Measurements from ENCODE around the gene NTMT1. TPM values are rescaled to one million over a fixed set of nuclear protein-coding genes. Genes with fewer than 3 reads are reported as not detected.
A peak's percentile ranks its signal among the peaks of the same experiment; 100 is the strongest.

The NTMT1 gene
- total and polyA plus RNA-seq, 9 of the 15 experiments (the other 6 are each of a cell fraction or from before 2014, with no cell fraction given) = 42.1 to 116 (median 74.7) TPM

DNA sequence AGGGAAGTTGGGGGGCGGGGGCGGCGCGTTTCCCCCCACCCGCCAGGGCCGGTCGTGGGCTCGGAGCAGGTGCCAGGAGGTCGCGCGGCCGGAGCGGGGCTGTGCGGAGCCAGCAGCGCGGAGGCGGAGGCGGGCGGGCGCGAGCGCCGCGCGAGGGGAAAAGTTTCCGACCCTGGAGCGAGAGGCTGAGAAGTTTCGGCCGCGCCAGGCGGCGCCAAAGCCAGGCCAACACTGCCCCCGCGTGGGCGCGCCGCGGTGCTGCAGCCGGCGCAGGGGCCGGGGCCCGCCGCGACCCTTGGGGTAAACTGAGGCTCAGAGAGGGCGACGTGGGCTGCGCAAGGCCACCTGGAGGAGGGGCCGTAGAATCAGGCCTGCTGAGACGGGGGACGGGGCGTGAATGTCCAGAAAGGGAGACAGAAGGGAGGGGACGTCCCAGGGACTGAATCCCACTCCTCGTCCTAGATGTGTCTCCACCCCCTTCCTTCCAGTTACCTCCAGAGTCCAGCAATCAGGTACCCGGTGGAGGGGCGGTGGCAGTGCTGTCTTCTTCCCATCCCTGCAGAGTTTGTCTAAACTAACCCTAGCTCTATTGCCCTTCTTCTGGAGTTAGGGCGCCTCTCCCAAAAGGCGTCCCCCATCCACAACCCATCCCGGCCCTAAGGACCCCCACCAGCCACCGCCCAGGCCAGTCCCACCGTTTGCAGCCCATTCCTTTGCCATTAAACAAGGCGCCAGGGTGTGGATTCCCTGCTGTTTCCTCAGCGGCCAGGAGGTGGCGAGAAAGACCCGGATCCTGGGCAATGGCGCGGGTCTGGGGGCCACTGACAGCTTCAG is 15.3 kb upstream of the NTMT1 start (continued):
- TF ChIP-seq BDP1 (IDR thresholded peaks at IDR 0.05; ENCODE audit: insufficient read depth, insufficient read length) (no peak), ZNF398 (CRISPR knock-in tag; IDR thresholded peaks at IDR 0.05) (no peak), ZKSCAN3 (CRISPR knock-in tag; IDR thresholded peaks at IDR 0.05) (no peak), ZNF583 (CRISPR knock-in tag; IDR thresholded peaks at IDR 0.05) (no peak), TEAD1 (CRISPR knock-in tag; IDR thresholded peaks at IDR 0.05) (0 out of 4 replicates have a peak, but pooled peaks of 1 of the 2 experiments have one; percentile 24), TBL1XR1 (IDR thresholded peaks at IDR 0.05; ENCODE audit: low read length in 2 of 2) (no peak), ZNF140 (CRISPR knock-in tag; IDR thresholded peaks at IDR 0.05) (no peak), POLR2AphosphoS5 (IDR thresholded peaks at IDR 0.05; ENCODE audit: control insufficient read depth, insufficient read depth, low read depth, low read length) (no peak), ARNT (IDR thresholded peaks at IDR 0.05) (no peak), SAFB2 (IDR thresholded peaks at IDR 0.05; ENCODE audit: borderline replicate concordance, low read depth, low read length, severe bottlenecking) (no peak), ZSCAN29 (IDR thresholded peaks at IDR 0.05) (no peak), MYNN (IDR thresholded peaks at IDR 0.05) (no peak), MYNN (CRISPR knock-in tag; IDR thresholded peaks at IDR 0.05) (no peak), POLR2B (IDR thresholded peaks at IDR 0.05; ENCODE audit: low read depth, partially characterized antibody) (no peak), JUNB (CRISPR knock-in tag; conservative IDR thresholded peaks at IDR 0.05) (no peak), FOXA3 (CRISPR knock-in tag; conservative IDR thresholded peaks at IDR 0.05 in 1 of 2, IDR thresholded peaks at IDR 0.05 in 1 of 2) (no peak), SP2 (IDR thresholded peaks at IDR 0.05; ENCODE audit: extremely low read depth, low read depth, low read length, poor library complexity, severe bottlenecking) (no peak)
- TF ChIP-seq, protein P1, sequence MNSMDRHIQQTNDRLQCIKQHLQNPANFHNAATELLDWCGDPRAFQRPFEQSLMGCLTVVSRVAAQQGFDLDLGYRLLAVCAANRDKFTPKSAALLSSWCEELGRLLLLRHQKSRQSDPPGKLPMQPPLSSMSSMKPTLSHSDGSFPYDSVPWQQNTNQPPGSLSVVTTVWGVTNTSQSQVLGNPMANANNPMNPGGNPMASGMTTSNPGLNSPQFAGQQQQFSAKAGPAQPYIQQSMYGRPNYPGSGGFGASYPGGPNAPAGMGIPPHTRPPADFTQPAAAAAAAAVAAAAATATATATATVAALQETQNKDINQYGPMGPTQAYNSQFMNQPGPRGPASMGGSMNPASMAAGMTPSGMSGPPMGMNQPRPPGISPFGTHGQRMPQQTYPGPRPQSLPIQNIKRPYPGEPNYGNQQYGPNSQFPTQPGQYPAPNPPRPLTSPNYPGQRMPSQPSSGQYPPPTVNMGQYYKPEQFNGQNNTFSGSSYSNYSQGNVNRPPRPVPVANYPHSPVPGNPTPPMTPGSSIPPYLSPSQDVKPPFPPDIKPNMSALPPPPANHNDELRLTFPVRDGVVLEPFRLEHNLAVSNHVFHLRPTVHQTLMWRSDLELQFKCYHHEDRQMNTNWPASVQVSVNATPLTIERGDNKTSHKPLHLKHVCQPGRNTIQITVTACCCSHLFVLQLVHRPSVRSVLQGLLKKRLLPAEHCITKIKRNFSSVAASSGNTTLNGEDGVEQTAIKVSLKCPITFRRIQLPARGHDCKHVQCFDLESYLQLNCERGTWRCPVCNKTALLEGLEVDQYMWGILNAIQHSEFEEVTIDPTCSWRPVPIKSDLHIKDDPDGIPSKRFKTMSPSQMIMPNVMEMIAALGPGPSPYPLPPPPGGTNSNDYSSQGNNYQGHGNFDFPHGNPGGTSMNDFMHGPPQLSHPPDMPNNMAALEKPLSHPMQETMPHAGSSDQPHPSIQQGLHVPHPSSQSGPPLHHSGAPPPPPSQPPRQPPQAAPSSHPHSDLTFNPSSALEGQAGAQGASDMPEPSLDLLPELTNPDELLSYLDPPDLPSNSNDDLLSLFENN (IDR thresholded peaks at IDR 0.05; ENCODE audit: low read depth in 2 of 2, low read length in 2 of 2) = no peak
- TF ChIP-seq, protein P2, sequence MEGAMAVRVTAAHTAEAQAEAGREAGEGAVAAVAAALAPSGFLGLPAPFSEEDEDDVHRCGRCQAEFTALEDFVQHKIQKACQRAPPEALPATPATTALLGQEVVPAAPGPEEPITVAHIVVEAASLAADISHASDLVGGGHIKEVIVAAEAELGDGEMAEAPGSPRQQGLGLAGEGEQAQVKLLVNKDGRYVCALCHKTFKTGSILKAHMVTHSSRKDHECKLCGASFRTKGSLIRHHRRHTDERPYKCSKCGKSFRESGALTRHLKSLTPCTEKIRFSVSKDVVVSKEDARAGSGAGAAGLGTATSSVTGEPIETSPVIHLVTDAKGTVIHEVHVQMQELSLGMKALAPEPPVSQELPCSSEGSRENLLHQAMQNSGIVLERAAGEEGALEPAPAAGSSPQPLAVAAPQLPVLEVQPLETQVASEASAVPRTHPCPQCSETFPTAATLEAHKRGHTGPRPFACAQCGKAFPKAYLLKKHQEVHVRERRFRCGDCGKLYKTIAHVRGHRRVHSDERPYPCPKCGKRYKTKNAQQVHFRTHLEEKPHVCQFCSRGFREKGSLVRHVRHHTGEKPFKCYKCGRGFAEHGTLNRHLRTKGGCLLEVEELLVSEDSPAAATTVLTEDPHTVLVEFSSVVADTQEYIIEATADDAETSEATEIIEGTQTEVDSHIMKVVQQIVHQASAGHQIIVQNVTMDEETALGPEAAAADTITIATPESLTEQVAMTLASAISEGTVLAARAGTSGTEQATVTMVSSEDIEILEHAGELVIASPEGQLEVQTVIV (CRISPR knock-in tag; IDR thresholded peaks at IDR 0.05; ENCODE audit: borderline replicate concordance) = no peak

Measured in K562 (cell line).